Smooth muscle cell of trachea (primary cell): ENCODE measurements around the gene MAGEC3. TPM values are rescaled to one million over a fixed set of nuclear protein-coding genes. Genes with fewer than 3 reads are reported as not detected.

Experiments
- total RNA-seq: library from RNA; depleted of rRNA; stranded (reverse); fragments of >200 nt; gene quantifications from 2 replicates; pipeline ENCODE4 v1.2.1, GENCODE V29; 2014

Gene MAGEC3, protein sequence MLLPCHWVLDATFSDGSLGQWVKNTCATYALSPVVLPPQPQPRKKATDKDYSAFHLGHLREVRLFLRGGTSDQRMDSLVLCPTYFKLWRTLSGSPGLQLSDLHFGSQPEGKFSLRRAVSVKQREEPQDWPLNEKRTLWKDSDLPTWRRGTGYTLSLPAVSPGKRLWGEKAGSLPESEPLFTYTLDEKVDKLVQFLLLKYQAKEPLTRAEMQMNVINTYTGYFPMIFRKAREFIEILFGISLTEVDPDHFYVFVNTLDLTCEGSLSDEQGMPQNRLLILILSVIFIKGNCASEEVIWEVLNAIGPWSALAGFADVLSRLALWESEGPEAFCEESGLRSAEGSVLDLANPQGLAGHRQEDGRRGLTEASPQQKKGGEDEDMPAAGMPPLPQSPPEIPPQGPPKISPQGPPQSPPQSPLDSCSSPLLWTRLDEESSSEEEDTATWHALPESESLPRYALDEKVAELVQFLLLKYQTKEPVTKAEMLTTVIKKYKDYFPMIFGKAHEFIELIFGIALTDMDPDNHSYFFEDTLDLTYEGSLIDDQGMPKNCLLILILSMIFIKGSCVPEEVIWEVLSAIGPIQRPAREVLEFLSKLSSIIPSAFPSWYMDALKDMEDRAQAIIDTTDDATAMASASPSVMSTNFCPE
- not detected in 2 replicates for total RNA-seq

DNA sequence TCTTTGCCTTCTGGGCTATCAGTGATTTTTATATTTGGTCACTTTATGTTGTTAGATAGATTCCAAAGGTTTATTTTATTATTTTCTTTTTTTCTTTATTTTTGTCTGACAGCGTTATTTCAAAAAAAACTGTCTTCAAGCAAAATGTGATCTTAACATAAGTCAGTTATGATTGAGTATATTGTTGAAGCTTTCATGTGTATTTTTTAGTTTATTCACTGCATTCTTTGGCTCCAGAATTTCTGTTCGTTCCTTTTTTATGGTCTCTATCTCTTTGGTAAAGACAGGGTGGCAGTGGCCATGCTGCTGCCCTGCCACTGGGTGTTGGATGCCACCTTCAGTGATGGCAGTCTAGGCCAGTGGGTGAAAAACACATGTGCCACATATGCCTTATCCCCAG lies at the start of gene MAGEC3:
TSS of gene MAGEC3 (plus strand) at position 301 of the 400 bp plus-strand sequence. CDS start at position 301, 0 bp downstream.

DNA sequence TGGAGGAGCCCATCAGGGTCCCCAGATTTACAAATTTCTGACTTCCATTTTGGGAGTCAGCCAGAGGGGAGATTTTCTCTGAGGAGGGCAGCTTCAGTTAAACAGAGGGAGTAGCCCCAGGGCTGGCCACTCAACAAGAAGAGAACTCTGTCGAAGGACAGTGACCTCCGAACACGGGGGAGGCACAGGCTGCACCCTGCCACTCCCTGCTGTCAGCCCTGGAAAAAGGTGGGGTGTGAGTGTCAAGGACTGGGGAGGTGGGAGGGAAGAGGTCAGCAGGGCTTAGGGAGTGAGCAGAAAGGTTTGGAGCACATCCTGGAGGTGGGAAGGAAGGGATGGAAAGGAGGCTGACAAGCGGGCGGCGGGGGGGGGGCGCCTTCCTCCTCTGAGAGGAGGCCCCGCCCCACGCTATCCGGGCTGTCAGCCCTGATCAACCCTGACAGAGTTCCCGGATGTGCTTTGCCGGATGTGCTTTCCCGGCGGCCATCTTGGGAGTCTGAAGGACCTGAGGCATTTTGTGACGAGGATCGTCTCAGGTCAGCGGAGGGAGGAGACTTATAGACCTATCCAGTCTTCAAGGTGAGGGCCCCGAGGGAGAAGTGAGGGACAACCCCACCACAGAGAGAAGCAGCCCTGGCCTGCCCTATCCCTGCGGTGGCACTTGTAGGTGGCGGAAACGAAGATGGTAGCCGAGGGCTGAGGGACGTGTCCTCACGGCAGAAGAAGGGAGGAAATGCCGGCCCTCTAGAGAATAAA lies 65.5 kb downstream of the MAGEC3 start, which contains the start of gene MAGEC1:
TSS of gene MAGEC1 (plus strand) at position 495 of the 756 bp plus-strand sequence. CDS start 1,179 bp downstream, outside the sequence.

Other genes starting within 250 kb of the MAGEC3 start
- not detected in 2 replicates for gene SPANXA2, start 248.6 kb upstream of the MAGEC3 start, total RNA-seq
- gene SPANXD, start 139.6 kb upstream of the MAGEC3 start, total RNA-seq: not detected in 2 replicates
- gene MAGEC1, start 65.6 kb downstream of the MAGEC3 start, total RNA-seq: not detected in 2 replicates